ENCODE measurements around the gene NANOG. TPM values are rescaled to one million over a fixed set of nuclear protein-coding genes. Genes with fewer than 3 reads are reported as not detected.

Gene NANOG
- not detected for total RNA-seq

DNA sequence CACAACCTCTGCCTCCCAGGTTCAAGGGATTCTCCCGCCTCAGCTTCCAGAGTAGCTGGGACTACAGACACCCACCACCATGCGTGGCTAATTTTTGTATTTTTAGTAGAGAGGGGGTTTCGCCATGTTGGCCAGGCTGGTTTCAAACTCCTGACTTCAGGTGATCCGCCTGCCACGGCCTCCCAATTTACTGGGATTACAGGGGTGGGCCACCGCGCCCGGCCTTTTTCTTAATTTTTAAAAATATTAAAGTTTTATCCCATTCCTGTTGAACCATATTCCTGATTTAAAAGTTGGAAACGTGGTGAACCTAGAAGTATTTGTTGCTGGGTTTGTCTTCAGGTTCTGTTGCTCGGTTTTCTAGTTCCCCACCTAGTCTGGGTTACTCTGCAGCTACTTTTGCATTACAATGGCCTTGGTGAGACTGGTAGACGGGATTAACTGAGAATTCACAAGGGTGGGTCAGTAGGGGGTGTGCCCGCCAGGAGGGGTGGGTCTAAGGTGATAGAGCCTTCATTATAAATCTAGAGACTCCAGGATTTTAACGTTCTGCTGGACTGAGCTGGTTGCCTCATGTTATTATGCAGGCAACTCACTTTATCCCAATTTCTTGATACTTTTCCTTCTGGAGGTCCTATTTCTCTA is at the start of gene NANOG:
Gene NANOG (plus strand): TSS at position 519 of the 645 bp plus-strand sequence. CDS start 213 bp downstream, outside the sequence.

GRCh38 chr12:7747246-7747645 is 42.0 kb upstream of the NANOG start, which contains the start of gene CLEC4C:
CLEC4C (minus strand) TSS chr12:7747375; CDS start chr12:7747348, 27 bp downstream.

Other genes starting within 250 kb of the NANOG start
- gene APOBEC1, start 123.5 kb upstream of the NANOG start, total RNA-seq: not detected
- not detected for gene GDF3, start 93.6 kb upstream of the NANOG start, total RNA-seq
- gene DPPA3, start 78.0 kb upstream of the NANOG start, total RNA-seq: not detected
- not detected for gene CLEC4C, start 42.0 kb upstream of the NANOG start, total RNA-seq
- not detected for gene NANOGNB, start 24.2 kb upstream of the NANOG start, total RNA-seq
- gene SLC2A14, start 83.5 kb downstream of the NANOG start, total RNA-seq: 0.77 TPM
- 158 TPM for gene SLC2A3, start 146.8 kb downstream of the NANOG start, total RNA-seq
- gene FOXJ2, start 243.3 kb downstream of the NANOG start, total RNA-seq: 15.8 TPM

All from camera-type eye (tissue), 1 donor.